K562 (cell line): ENCODE measurements around the gene ECHDC1. TPM values are rescaled to one million over a fixed set of nuclear protein-coding genes. Genes with fewer than 3 reads are reported as not detected.

Experiments used
- DACH1 ChIP-seq: fragments of 450-650 bp; IDR thresholded peaks from 2 replicates; pipeline ENCODE4 v1.6.1; 2018; ENCODE audit not compliant: partially characterized antibody
- HDAC8 ChIP-seq: fragments of 450-650 bp; IDR thresholded peaks from 2 replicates; pipeline ENCODE4 v1.6.1; 2016; ENCODE audit warnings: mild to moderate bottlenecking, missing genetic modification characterization, moderate library complexity, missing compliant biosample characterization
- HNRNPH1 ChIP-seq: fragments of 200-400 bp; formaldehyde crosslinking; optimal IDR thresholded peaks from 2 replicates; pipeline ENCODE3; 2017; ENCODE audit warnings: low read depth, mild to moderate bottlenecking, low read length, moderate library complexity
- MAZ ChIP-seq, 2 experiments: fragments of 450-650 bp in 1 of 2; sonication (generic) in 1 of 2; formaldehyde crosslinking; IDR thresholded peaks in 1 of 2; conservative IDR thresholded peaks in 1 of 2; 2 replicates each; pipeline versions ENCODE4 v1.4.0 to v1.5.0; 2020; ENCODE audit warnings: mild to moderate bottlenecking in 1 of 2, missing genetic modification reagents in 1 of 2
- MCM2 ChIP-seq: fragments of 450-650 bp; IDR thresholded peaks from 2 replicates; pipeline ENCODE4 v1.6.1; 2017; ENCODE audit warnings: low read depth, mild to moderate bottlenecking
- MTA1 ChIP-seq: fragments of 450-650 bp; IDR thresholded peaks from 2 replicates; pipeline ENCODE4 v1.6.1; 2017; ENCODE audit warnings: borderline replicate concordance
- PRMT5 ChIP-seq: sonication (generic); formaldehyde crosslinking; IDR thresholded peaks from 2 replicates; pipeline ENCODE4 v1.5.0; 2020; ENCODE audit warnings: missing genetic modification reagents
- RB1 ChIP-seq: fragments of 450-650 bp; IDR thresholded peaks from 2 replicates; pipeline ENCODE4 v1.6.1; 2017; ENCODE audit warnings: low read depth, mild to moderate bottlenecking
- SIRT6 ChIP-seq: IDR thresholded peaks from one replicate; pipeline ENCODE4 v1.6.1; 2012; ENCODE audit warnings: low read depth, mild to moderate bottlenecking, control low read depth, inconsistent platforms, low read length, moderate library complexity
- SNIP1 ChIP-seq: fragments of 450-650 bp; IDR thresholded peaks from 2 replicates; pipeline ENCODE4 v1.7.1; 2017; ENCODE audit warnings: low read depth, mild to moderate bottlenecking
- TARDBP ChIP-seq: fragments of 450-650 bp; IDR thresholded peaks from 2 replicates; pipeline ENCODE4 v1.6.1; 2016
- ZNF174 ChIP-seq: fragments of 250-450 bp; sonication (Bioruptor Pico); IDR thresholded peaks from 2 replicates; pipeline ENCODE4 v1.4.0; 2020; ENCODE audit warnings: mild to moderate bottlenecking
- polyA plus RNA-seq, 8 experiments: library from polyadenylated mRNA; depleted of rRNA in 4 of 8; stranded (reverse) in 5 of 8; unstranded in 3 of 8; fragments of >200 nt; fragmentation: Nextera tagmentation in 2 of 8; fragmentation: Illumina TruSeq in 1 of 8; extraction: Ambion mirVana in 2 of 8; extraction: Trizol in 1 of 8; gene quantifications; 2 replicates each; pipeline versions ENCODE4 v1.2.1 to v1.2.3, GENCODE V29; 2011 to 2014; ENCODE audit warnings: inconsistent platforms in 1 of 8, missing spikeins in 1 of 8
- total RNA-seq, 7 experiments: library from RNA; depleted of rRNA in 6 of 7; stranded (reverse); fragments of >200 nt in 6 of 7; fragmentation: Illumina TruSeq in 2 of 7; extraction: Trizol in 2 of 7; gene quantifications; 2 replicates each; pipeline versions ENCODE4 v1.2.1 to v1.2.3, GENCODE V29; 2011 to 2021; ENCODE audit warnings: low replicate concordance in 1 of 7
- TF ChIP-seq, protein P1 (sequence below): fragments of 450-650 bp; formaldehyde crosslinking; IDR thresholded peaks from 2 replicates; pipeline ENCODE4 v1.4.0; 2020; ENCODE audit warnings: mild to moderate bottlenecking, moderate library complexity
- TF ChIP-seq, protein P2 (sequence below): fragments of 250-450 bp; sonication (Bioruptor Pico); IDR thresholded peaks from 2 replicates; pipeline ENCODE4 v1.8.0; 2021; ENCODE audit warnings: borderline replicate concordance, mild to moderate bottlenecking, moderate library complexity; ENCODE audit not compliant: poor library complexity, severe bottlenecking
- TF ChIP-seq, protein P3 (sequence below): fragments of 250-450 bp; sonication (Bioruptor Pico); IDR thresholded peaks from 2 replicates; pipeline ENCODE4 v1.9.0; 2021; ENCODE audit warnings: mild to moderate bottlenecking, inconsistent platforms
- TF ChIP-seq, protein P4 (sequence below): fragments of 250-450 bp; sonication (Bioruptor Pico); IDR thresholded peaks from 2 replicates; pipeline ENCODE4 v1.5.0; 2020; ENCODE audit warnings: mild to moderate bottlenecking, borderline replicate concordance
- TF ChIP-seq, protein P5 (sequence below), 2 experiments: fragments of 150-350 bp in 1 of 2; IDR thresholded peaks; 2 replicates each; pipeline ENCODE4 v1.6.1; 2012 to 2016; ENCODE audit warnings: low read depth in 2 of 2, low read length in 2 of 2, mild to moderate bottlenecking in 1 of 2, moderate library complexity in 1 of 2

Gene ECHDC1
- total and polyA plus RNA-seq, 9 of the 15 experiments (the other 6 are each of a cell fraction or from before 2014, with no cell fraction given), result 58.0 to 105 (median 78.6) TPM

DNA sequence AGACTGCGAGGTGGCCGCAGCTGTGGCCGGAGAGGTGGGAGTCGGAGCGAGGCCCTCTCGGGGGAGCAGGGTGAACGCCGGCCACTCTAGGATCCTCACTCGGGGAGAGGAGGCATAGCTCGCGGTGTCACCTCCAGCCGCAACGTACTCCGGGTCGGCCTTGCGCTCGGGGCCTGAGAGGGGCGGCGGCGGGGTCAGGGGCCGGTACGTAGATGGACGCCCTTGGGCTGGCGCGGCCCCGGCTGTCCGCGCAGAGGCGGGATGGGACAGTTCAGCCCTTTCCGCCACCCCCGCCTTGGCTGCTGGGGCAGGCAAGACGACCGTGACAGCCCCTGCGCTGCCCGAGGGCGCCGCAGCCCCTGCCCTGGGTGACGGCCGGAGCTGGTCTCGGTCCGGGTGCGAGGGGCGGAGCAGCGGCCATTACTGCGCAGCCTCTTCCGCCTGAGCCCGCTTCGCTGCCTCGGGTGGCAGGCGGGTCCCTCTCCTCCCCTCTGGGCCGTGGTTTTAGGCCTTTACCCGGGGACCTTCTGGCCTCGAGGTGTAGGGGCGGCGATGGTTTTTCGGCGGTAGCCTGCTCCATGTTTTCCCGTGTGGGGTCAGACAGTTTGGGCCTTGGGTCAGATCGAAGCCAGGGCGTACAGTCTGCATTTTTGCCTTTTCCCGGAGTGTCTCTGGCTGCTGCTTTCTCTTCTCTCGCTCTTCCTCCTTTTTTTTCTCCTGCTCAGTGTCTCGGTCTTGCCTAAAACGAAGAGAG, 76.3 kb downstream of the ECHDC1 start (continued):
- TF ChIP-seq, protein P1, sequence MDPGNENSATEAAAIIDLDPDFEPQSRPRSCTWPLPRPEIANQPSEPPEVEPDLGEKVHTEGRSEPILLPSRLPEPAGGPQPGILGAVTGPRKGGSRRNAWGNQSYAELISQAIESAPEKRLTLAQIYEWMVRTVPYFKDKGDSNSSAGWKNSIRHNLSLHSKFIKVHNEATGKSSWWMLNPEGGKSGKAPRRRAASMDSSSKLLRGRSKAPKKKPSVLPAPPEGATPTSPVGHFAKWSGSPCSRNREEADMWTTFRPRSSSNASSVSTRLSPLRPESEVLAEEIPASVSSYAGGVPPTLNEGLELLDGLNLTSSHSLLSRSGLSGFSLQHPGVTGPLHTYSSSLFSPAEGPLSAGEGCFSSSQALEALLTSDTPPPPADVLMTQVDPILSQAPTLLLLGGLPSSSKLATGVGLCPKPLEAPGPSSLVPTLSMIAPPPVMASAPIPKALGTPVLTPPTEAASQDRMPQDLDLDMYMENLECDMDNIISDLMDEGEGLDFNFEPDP (CRISPR knock-in tag), result no peak
- no peak for TF ChIP-seq TARDBP
- TF ChIP-seq, protein P2, sequence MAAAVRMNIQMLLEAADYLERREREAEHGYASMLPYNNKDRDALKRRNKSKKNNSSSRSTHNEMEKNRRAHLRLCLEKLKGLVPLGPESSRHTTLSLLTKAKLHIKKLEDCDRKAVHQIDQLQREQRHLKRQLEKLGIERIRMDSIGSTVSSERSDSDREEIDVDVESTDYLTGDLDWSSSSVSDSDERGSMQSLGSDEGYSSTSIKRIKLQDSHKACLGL, result no peak
- TF ChIP-seq, protein P3, sequence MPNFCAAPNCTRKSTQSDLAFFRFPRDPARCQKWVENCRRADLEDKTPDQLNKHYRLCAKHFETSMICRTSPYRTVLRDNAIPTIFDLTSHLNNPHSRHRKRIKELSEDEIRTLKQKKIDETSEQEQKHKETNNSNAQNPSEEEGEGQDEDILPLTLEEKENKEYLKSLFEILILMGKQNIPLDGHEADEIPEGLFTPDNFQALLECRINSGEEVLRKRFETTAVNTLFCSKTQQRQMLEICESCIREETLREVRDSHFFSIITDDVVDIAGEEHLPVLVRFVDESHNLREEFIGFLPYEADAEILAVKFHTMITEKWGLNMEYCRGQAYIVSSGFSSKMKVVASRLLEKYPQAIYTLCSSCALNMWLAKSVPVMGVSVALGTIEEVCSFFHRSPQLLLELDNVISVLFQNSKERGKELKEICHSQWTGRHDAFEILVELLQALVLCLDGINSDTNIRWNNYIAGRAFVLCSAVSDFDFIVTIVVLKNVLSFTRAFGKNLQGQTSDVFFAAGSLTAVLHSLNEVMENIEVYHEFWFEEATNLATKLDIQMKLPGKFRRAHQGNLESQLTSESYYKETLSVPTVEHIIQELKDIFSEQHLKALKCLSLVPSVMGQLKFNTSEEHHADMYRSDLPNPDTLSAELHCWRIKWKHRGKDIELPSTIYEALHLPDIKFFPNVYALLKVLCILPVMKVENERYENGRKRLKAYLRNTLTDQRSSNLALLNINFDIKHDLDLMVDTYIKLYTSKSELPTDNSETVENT (CRISPR knock-in tag), result peak; percentile 59; the same call in 1 of the 2 replicates
- TF ChIP-seq HDAC8 (tag), result no peak
- no peak for TF ChIP-seq ZNF174 (CRISPR knock-in tag)
- TF ChIP-seq MAZ (CRISPR knock-in tag; conservative IDR thresholded peaks at IDR 0.05 in 1 of 2, IDR thresholded peaks at IDR 0.05 in 1 of 2), result peak; percentile 75 to 77; a peak in 3 of 4 replicates
- no peak for TF ChIP-seq MCM2
- no peak for TF ChIP-seq DACH1
- no peak for TF ChIP-seq SIRT6
- peak; percentile 65; the same call in 1 of the 2 replicates for TF ChIP-seq RB1
- TF ChIP-seq PRMT5 (CRISPR knock-in tag), result no peak
- no peak for TF ChIP-seq MTA1
- TF ChIP-seq, protein P4, sequence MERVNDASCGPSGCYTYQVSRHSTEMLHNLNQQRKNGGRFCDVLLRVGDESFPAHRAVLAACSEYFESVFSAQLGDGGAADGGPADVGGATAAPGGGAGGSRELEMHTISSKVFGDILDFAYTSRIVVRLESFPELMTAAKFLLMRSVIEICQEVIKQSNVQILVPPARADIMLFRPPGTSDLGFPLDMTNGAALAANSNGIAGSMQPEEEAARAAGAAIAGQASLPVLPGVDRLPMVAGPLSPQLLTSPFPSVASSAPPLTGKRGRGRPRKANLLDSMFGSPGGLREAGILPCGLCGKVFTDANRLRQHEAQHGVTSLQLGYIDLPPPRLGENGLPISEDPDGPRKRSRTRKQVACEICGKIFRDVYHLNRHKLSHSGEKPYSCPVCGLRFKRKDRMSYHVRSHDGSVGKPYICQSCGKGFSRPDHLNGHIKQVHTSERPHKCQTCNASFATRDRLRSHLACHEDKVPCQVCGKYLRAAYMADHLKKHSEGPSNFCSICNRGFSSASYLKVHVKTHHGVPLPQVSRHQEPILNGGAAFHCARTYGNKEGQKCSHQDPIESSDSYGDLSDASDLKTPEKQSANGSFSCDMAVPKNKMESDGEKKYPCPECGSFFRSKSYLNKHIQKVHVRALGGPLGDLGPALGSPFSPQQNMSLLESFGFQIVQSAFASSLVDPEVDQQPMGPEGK (CRISPR knock-in tag), result no peak
- peak; percentile 31; the same call in 1 of the 2 replicates for TF ChIP-seq SNIP1
- no peak for TF ChIP-seq HNRNPH1
- TF ChIP-seq, protein P5, sequence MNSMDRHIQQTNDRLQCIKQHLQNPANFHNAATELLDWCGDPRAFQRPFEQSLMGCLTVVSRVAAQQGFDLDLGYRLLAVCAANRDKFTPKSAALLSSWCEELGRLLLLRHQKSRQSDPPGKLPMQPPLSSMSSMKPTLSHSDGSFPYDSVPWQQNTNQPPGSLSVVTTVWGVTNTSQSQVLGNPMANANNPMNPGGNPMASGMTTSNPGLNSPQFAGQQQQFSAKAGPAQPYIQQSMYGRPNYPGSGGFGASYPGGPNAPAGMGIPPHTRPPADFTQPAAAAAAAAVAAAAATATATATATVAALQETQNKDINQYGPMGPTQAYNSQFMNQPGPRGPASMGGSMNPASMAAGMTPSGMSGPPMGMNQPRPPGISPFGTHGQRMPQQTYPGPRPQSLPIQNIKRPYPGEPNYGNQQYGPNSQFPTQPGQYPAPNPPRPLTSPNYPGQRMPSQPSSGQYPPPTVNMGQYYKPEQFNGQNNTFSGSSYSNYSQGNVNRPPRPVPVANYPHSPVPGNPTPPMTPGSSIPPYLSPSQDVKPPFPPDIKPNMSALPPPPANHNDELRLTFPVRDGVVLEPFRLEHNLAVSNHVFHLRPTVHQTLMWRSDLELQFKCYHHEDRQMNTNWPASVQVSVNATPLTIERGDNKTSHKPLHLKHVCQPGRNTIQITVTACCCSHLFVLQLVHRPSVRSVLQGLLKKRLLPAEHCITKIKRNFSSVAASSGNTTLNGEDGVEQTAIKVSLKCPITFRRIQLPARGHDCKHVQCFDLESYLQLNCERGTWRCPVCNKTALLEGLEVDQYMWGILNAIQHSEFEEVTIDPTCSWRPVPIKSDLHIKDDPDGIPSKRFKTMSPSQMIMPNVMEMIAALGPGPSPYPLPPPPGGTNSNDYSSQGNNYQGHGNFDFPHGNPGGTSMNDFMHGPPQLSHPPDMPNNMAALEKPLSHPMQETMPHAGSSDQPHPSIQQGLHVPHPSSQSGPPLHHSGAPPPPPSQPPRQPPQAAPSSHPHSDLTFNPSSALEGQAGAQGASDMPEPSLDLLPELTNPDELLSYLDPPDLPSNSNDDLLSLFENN (IDR thresholded peaks at IDR 0.05; ENCODE audit: low read depth in 2 of 2, low read length in 2 of 2), result no peak
